Colon (tissue), 2 donors: ENCODE measurements around the gene LRMDA.

Experiments used
- FAIRE-seq: peaks from 2 replicates; lab custom pipeline; 2012; peaks lifted over from hg19 to GRCh38; lab: Jason Lieb, UNC
- donor health status: control.
- donor health status: control.

LRMDA gene

DNA sequence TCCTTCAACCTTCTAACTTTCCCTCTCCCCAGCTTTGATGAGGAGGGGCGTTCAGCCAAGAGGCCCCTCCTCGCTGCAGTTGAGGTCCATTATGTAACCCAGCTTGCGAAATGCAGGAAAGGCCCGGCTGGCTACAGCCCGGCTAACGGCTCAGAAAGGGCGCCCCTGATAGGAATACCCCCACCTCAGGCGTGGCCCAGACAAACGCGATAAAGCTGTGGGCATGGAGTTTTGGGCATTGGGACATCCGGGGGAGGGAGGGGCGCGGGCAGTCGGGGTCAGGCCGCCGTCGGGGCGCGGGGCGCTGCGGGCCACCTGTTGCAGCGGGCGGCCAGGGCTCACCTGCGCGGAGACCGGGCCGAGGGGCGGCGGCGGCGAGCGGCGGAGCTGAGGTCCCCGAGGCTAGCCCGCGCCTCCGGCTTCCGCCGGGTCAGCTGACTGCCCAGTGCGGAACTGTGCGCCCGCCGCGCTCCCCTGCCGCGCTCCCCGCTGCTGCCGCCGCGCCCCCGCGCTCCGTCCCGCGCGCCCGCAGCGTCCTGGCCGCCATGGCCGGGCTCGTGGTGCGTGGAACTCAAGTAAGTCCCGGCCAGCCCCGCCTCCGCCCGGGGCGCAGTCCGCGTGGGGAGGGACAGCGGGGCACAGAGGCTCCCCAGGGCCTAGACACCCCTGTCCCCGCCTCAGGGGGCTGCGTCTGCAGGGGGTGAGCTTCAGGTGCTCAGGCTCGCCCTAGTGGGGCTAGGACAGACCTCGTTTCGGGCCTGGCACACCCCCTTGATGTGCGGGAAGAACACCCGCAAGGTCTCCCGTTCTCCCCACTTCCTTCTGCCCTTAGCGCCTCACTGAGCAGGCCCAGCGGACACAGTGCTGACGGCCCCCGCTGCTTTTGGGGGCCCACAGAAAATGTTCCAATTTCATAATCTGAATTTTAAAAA, at the start of gene LRMDA:
Gene LRMDA, plus strand, starts transcription at position 445 of the 932 bp plus-strand sequence.
- FAIRE-seq = no peak

- FAIRE-seq = no peak
These were observed 45.3 kb upstream of the LRMDA start for GRCh38 chr10:75386128-75386527.

DNA sequence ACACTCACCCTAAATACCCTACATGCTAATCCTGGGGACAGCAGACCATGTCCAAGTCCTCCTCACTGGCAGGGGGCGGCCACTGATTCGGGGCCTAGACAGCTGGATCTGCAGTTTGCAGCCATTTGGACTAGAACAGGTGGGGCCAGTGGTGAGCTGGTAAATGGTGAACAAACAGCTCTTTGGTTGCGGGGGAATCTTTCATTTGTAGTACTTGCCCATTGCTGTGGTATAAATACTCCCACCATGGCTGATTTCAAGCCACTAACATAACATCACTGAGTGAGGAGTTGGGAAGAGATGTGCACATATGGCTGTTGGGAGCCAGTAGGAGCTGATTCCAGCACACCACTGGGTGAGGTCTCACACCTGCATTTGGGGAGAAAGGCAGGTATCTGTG, 43.3 kb upstream of the LRMDA start:
- FAIRE-seq = no peak

DNA sequence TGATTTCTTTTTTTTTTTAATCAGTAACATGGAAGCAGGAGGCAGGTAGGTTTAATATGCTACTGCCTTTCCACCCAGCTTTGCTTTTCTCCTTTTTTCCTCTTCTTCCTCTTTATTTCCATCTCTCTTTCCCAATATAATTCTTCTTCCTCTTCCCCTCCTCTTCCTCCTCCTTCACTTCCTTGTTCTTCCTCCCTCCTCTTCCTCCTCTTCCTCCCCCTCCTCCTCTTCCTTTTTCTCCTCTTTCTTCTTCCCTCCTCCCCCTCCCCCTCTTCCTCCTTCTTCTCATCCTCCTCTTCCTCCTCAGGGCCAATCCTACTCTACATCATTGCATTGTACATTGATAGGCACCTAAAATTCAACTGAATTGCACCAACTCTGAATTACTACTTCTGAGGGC, 41.2 kb upstream of the LRMDA start:
- FAIRE-seq = no peak

- FAIRE-seq = no peak
These were observed 39.2 kb upstream of the LRMDA start for GRCh38 chr10:75392271-75392670.

DNA sequence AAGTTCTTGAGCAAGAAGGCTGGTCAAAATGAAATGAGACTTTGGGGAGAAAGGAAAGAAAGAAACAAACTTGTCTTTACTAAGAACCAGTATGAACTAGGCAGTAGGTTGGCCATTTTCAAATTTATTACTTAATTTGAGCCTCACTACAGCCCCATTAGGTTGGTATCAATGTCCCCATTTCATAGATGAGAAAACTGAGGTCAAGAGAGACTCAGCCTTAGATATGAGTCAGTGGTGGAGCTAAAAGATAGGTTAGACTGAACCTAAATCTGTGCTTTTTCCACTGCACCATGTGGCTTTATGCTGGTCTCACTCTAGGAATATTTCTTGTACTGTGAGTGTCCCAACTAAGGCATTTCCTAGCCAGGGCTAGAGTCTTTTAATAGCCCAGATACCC, 38.7 kb upstream of the LRMDA start:
- FAIRE-seq = no peak

DNA sequence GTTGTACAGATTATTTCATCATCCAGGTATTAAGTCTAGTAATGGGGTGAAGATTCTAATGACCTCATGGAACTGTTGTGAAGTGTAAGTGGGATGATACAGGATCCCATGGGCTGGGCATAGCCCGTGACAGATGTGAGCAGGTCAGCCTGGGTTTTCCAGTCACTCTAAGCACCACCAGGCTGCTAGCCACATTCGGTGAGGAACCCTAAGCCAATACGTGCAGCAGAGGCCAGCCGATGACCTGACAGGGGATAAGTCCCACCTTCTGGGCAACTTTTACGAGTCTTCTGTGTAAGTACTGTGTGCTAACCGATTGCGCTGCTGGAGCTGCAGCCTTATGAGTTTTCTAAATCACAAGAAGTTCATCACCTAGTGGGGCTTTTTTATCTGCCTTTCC, 37.2 kb upstream of the LRMDA start:
- FAIRE-seq = no peak

GRCh38 chr10:75395066-75395931, 36.1 kb upstream of the LRMDA start:
- FAIRE-seq = no peak

- FAIRE-seq = no peak
These were observed 35.3 kb upstream of the LRMDA start for GRCh38 chr10:75395932-75396630.

DNA sequence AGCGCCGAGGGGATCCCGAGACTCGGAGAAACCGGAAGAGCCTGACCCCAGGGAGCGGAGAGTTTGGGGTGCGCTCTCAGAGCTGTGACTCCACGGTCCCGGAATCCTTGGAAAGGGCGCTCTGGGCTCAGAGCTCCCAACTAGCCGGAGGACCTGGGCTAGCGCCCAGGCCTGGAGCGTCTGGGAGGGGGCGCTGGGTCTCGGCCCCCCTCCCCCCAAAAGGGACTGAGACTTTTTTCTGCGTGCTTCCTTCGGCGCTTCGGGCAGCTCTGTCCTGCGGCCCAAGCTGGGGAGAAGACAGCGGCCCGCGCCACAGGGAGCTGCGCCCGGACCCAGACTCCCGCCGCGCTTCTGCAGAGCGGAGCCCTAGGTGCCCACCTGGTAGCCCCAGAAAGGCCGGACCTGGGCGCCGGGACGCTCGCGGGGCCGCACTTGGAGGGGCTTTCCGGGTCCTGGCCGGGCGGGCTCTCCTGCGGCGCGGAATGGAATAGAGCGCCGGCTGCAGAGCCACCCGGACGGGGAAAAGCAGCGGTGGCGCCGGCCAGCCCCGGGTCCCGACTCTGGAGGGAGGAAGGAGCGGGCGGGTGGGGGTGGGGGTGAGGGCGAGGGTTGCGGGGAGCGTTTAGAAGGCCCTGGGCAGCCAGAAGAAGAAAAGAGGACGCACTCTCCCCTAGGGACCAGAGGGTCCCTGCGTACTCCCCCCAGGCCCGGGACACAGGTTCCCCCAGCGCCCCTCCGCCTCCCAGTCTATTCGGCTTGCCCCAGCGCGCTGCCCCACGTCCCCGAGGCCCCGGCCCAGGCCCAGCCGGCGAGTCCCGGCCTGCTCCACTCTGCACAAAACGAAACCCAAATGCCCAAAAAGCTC, 34.6 kb upstream of the LRMDA start:
- no peak for FAIRE-seq

GRCh38 chr10:75397496-75398199, 33.8 kb upstream of the LRMDA start:
- no peak for FAIRE-seq

DNA sequence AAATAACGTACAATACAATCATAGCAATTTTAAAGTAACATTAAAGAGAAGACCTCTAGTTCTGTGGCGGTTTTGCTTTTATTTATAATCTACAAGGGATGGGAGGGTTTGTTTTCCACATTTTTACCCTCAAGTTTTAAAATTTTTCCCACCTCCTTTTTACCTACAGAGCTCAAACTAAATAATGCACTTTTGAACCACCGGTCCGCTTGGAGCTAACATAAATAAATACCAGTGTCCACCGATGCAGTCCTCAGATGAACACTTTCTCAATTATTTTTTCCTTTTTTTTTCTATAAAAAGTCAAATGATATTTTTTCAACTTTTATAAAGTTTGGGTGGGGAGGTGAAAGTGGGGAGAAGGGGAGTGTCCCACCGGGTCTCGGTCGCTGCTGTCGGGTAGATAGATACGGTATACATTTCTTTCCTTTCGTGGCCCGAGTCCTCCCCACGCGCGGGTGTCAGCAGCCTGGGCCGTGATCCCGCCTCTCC, 33.2 kb upstream of the LRMDA start:
- no peak for FAIRE-seq

DNA sequence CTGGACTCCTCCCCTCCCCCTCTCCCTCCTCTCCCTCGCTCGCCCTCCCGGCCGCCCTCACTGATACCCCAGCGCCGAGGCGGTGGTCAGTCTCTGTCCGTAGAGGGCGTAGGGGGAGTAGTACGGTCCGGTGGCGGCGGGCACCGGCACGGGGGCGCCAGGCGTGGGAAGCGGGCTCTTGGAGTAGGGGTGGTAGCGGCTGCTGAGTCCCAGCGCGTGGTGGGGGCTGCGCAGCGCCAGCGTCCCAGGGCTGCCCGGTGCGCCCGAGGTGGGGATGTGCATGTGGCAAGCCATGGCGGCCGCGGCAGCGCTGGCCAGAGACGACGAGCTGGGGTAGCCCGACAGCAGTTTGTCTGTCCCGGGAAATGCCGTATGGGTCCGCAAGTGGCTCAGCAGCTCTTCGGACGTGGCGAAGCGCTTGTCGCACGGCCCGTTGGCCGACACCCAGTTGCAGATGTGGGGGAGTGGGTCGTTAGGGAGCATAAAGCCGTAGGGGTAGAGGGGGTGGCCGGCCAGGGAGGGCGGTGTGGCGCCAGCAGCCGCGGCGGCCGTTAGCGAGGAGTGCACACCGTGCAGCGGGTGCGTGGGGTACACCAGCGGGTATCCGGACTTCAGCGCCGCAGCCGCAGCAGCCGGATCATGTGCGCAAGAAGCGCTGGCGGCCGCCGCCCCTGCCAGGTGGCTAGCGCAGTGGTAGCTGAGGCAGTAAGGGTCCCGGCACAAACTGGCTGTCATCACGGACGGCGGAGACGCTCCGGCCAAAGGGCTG, 32.5 kb upstream of the LRMDA start:
- no peak for FAIRE-seq

- no peak for FAIRE-seq
These were observed 31.8 kb upstream of the LRMDA start for GRCh38 chr10:75399461-75400162.

DNA sequence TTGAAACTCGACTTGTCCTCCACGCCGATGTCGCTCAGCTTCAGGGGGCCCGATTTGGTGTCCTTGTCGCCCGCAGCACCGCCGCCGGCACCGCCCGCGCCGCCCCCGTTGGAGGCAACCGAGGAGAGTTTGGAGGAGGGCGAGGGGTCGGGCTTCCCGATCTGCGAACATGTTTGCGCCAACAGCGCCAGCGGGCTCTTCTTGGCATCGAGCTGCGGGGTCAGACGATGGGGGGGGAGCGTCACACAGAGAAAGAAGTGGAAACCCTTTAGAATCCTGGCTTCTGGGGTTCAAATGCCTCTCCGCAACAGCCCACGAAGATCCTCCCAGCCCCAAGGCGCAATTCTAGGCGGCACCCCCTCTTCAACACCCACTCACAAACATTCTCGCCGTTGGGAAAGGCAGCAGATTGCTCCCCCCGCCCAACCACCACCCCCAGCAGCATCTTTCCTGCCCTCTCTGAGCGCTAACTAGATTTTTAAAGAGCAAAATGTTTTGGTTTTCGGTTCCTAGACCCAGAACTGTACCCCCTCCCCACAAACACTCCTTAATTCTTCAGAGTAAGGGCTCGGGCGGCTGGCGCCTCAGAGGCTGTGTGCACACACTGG, 31.2 kb upstream of the LRMDA start:
- no peak for FAIRE-seq

- FAIRE-seq = no peak
These were observed 30.5 kb upstream of the LRMDA start for GRCh38 chr10:75400771-75401568.

DNA sequence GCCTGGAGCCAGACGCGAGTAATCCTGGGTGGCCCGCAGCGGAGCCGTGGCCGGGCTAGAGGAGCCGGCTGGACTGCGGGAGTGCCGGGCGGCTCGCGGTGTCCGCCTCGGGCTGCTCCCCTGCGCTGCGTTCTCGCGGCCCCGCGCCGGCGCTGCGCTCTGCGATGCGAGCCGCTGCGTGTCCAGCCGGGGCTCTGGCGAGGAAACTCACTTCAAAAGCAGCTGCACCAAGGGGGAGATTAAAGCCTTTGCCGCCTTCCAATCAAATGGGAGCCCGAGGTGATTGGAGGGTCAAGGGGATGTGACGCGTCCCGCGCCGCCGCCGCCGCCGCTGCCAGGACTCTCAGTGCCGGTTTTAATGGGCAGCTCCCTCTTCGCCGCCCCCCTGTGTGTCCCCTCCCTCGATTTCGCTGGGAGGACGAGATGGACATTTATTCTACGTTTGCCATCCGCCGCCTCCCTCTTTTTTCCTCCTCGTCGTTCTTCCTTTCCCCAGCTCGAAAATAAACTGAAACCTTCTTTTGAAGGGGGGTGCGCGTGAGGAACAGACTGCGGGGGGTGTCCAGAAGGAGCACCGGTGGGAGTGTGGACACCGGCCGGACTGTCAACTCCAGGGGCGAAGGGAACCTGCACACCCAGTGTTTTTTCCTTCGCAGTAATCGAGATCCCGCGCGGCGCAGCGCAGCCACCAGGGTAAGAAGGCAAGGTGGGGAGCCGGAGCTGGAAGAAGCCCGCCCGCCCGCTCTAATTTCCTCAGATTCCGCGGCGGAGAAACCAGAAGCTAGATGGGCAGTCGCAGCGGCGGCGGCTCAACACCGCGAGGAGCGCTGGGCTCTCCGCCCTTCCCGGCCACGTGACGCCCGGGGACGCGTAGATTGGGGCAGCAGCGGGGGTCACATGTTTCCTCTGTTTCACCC, 29.6 kb upstream of the LRMDA start, which contains the start of gene ZNF503:
Gene ZNF503, minus strand, starts transcription at position 196 of the 917 bp plus-strand sequence. CDS start 345 bp downstream, outside the sequence.
- FAIRE-seq = no peak
